ENCODE measurements around the gene LMAN1L. TPM values are rescaled to one million over a fixed set of nuclear protein-coding genes. Genes with fewer than 3 reads are reported as not detected.
"Not testable (repeated sequence)": the region's sequence is repeated elsewhere in the genome, so short reads cannot be mapped to it uniquely, and the experiment has no call there.

LMAN1L gene
- total RNA-seq, 4 donors from 2014 or later = 0.29 to 1.3 TPM; not detected in 2

DNA sequence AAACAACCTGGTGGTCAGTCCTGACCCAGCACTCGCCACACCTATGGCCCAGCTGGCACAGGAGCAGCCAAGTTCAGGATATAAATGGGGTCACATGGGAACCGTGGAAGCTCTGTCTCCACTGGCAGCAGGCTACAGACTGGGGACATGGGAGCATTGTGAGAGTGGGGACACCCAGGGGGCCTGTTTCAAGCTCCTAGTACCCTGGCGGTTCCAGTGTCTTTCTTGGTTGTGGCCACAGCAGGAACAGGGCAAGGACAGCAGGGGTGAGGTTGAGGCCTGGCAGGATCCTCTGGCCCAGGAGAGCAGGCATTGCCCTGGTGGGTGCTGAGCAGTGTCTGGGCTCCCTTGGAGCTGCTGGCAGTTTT, 28.8 kb upstream of the LMAN1L start:
- H3K4me3 ChIP-seq (ENCODE audit: low read depth, poor library complexity, severe bottlenecking) = no peak overlapping the region
- intact Hi-C loops (cut with DNase I; ENCODE audit: low total_unique reads) = loop anchor here (5.0 kb wide), 1 partner anchor 169 kb away; no protein-coding TSS in a partner anchor
- TF ChIP-seq, protein P1, sequence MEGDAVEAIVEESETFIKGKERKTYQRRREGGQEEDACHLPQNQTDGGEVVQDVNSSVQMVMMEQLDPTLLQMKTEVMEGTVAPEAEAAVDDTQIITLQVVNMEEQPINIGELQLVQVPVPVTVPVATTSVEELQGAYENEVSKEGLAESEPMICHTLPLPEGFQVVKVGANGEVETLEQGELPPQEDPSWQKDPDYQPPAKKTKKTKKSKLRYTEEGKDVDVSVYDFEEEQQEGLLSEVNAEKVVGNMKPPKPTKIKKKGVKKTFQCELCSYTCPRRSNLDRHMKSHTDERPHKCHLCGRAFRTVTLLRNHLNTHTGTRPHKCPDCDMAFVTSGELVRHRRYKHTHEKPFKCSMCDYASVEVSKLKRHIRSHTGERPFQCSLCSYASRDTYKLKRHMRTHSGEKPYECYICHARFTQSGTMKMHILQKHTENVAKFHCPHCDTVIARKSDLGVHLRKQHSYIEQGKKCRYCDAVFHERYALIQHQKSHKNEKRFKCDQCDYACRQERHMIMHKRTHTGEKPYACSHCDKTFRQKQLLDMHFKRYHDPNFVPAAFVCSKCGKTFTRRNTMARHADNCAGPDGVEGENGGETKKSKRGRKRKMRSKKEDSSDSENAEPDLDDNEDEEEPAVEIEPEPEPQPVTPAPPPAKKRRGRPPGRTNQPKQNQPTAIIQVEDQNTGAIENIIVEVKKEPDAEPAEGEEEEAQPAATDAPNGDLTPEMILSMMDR (IDR thresholded peaks at IDR 0.05) = no peak
- no peak for TF ChIP-seq POLR2A (IDR thresholded peaks at IDR 0.05)
- no peak for DNase-seq (ENCODE audit: low spot score in 2 of 2)
- WGBS, 2 donors = 26 to 54% methylated on average over 3 of the region's 3 CpGs

DNA sequence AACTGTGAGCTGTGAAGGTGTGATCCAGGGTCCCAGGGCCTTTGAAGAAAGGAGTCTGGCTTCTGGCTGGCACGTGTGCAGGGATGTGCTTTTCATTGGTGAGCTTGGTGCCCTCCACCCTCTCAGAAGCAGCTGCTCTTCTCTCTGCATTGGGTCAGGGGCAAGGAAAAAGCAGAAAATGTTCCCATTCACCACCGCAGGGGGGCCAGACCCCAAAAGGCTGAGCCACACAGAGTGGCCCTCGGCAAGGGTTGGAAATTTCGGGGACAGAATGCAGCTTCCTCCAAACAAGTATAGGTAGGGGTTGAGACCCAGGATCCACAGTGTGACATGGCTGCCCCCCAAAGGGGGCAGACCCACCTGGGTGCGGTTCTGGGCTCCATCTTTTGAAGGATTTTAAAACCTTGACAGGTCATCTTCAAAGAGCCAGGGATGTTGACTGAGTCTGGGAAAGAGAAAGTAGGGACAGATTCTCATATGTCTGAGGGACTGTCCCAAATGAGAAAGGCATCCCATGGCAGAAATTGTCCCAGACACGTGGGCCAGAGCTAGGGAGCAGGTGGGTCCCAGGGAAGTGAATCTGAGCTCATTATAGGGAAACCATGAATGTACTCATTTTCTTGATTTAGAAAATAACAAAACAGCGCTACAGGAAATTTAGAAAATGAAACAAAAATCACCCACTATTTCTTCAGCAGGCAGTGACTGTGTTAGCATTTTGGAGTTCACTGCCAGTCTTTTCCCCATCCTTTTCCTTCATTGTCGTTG, 28.0 kb upstream of the LMAN1L start:
- no peak overlapping the region for H3K4me3 ChIP-seq (ENCODE audit: low read depth, poor library complexity, severe bottlenecking)
- 62 to 71% methylated on average over 8 of the region's 8 CpGs for WGBS, 2 donors
- TF ChIP-seq, protein P1 (IDR thresholded peaks at IDR 0.05) = no peak
- TF ChIP-seq POLR2A (IDR thresholded peaks at IDR 0.05) = no peak
- DNase-seq (ENCODE audit: low spot score in 2 of 2) = no peak
- intact Hi-C loops (cut with DNase I; ENCODE audit: low total_unique reads) = loop anchor here (5.0 kb wide), 1 partner anchor 168 kb away; no protein-coding TSS in a partner anchor

DNA sequence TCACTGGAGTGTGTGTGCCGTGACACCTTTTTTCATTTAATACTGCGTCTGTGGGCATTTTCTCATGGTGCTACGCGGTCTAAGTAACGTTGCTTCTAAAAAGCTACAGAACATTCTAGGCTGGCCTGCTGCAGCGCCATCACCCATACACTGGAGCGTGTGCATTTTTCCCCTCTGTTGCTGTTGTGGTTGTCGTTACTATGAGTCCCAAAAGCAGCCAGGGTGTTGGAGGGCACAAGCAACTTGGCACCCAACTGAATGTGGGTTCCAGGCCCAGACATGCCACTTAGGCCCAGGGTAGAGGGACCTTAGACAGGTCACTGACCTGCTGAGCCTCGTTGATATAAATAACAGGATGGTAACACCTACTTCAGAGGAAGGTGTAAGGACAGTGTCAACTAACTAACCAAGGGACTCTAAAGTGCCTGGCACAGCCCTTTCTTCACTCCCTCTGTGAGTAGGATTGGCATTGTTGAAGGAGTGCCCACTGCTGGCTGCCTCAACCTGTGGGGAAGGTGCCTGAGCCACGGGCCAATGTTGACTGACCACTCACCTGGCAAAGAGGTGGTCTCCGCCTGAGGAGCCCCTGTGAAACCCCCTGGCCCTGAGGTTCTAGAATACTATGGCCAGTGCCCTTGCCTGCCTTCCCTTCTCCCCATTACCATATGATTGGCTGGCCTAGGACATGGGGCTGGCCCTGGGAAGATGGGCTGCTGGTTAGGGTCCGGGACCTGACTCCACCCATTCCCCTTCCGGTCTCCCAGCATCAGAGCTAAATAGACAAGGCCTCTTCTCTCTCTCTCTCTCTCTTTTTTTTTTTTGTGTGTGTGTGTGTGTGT, 27.2 kb upstream of the LMAN1L start:
- H3K4me3 ChIP-seq (ENCODE audit: low read depth, poor library complexity, severe bottlenecking) = no peak overlapping the region
- no peak for DNase-seq (ENCODE audit: low spot score in 2 of 2)
- TF ChIP-seq, protein P1 (IDR thresholded peaks at IDR 0.05) = no peak
- no peak for TF ChIP-seq POLR2A (IDR thresholded peaks at IDR 0.05)
- WGBS, 2 donors = 71 to 77% methylated on average over 13 of the region's 13 CpGs
- intact Hi-C loops (cut with DNase I; ENCODE audit: low total_unique reads) = no loop called here

GRCh38 chr15:74786081-74786480, 26.6 kb upstream of the LMAN1L start:
- DNase-seq (ENCODE audit: low spot score in 2 of 2); H3K4me3 ChIP-seq (ENCODE audit: low read depth, poor library complexity, severe bottlenecking); intact Hi-C loops (cut with DNase I; ENCODE audit: low total_unique reads): not testable (repeated sequence)
- 62 to 65% methylated on average over 12 of the region's 12 CpGs for WGBS, 2 donors

- TF ChIP-seq, protein P1 (IDR thresholded peaks at IDR 0.05) = no peak
- no peak for TF ChIP-seq POLR2A (IDR thresholded peaks at IDR 0.05)
- intact Hi-C loops (cut with DNase I; ENCODE audit: low total_unique reads) = no loop called here
- 37% methylated on average over 7 of the region's 7 CpGs for WGBS, 2 donors
- no peak overlapping the region for H3K4me3 ChIP-seq (ENCODE audit: low read depth, poor library complexity, severe bottlenecking)
- no peak for DNase-seq (ENCODE audit: low spot score in 2 of 2)
These were observed 26.0 kb upstream of the LMAN1L start for GRCh38 chr15:74786551-74787165.
